Ammon's horn (tissue), 1 donor: Measurements from ENCODE around the gene TBPL2.
"Not testable (repeated sequence)": the region's sequence is repeated elsewhere in the genome, so short reads cannot be mapped to it uniquely, and the experiment has no call there.

Source experiments
- DNase-seq: peaks from one replicate; pipeline ENCODE4 v3.0.0-alpha.2; 2016; ENCODE audit warnings: low spot score

The TBPL2 gene

GRCh38 chr14:55401751-55402150 is 38.7 kb downstream of the TBPL2 start:
- no peak for DNase-seq

- DNase-seq, result no peak
These were observed 40.6 kb downstream of the TBPL2 start for GRCh38 chr14:55399852-55400251.

- DNase-seq, result no peak
These were observed 41.2 kb downstream of the TBPL2 start for GRCh38 chr14:55399183-55399582.

GRCh38 chr14:55398679-55399078 is 41.7 kb downstream of the TBPL2 start:
- no peak for DNase-seq

GRCh38 chr14:55389330-55389729 is 51.1 kb downstream of the TBPL2 start:
- DNase-seq, result no peak

GRCh38 chr14:55388160-55388559 is 52.3 kb downstream of the TBPL2 start:
- DNase-seq, result no peak

- no peak for DNase-seq
These were observed 53.3 kb downstream of the TBPL2 start for GRCh38 chr14:55387121-55387520.

GRCh38 chr14:55386037-55386808 is 54.2 kb downstream of the TBPL2 start:
- DNase-seq, result no peak

GRCh38 chr14:55384536-55384935 is 55.9 kb downstream of the TBPL2 start:
- no peak for DNase-seq

- DNase-seq, result no peak
These were observed 56.8 kb downstream of the TBPL2 start for GRCh38 chr14:55383541-55384140.

- not testable (repeated sequence) for DNase-seq
These were observed 57.4 kb downstream of the TBPL2 start for GRCh38 chr14:55383056-55383466.

GRCh38 chr14:55382483-55382882 is 57.9 kb downstream of the TBPL2 start:
- no peak for DNase-seq

- DNase-seq, result no peak
These were observed 58.9 kb downstream of the TBPL2 start for GRCh38 chr14:55381561-55381960.

- DNase-seq, result no peak
These were observed 59.4 kb downstream of the TBPL2 start for GRCh38 chr14:55381040-55381439.

- no peak for DNase-seq
These were observed 63.2 kb downstream of the TBPL2 start for GRCh38 chr14:55377236-55377635.

GRCh38 chr14:55374771-55375170 is 65.6 kb downstream of the TBPL2 start:
- DNase-seq, result no peak

GRCh38 chr14:55373784-55374705 is 66.4 kb downstream of the TBPL2 start:
- DNase-seq, result no peak

- DNase-seq, result no peak
These were observed 67.6 kb downstream of the TBPL2 start for GRCh38 chr14:55372825-55373224.

GRCh38 chr14:55372423-55372822 is 68.0 kb downstream of the TBPL2 start:
- no peak for DNase-seq

- DNase-seq, result no peak
These were observed 69.4 kb downstream of the TBPL2 start for GRCh38 chr14:55370883-55371455.

- DNase-seq, result no peak
These were observed 74.1 kb downstream of the TBPL2 start for GRCh38 chr14:55366271-55366670.
